ENCODE measurements around the gene SEPTIN7. TPM values are rescaled to one million over a fixed set of nuclear protein-coding genes. Genes with fewer than 3 reads are reported as not detected.

The SEPTIN7 gene
- total RNA-seq, 4 donors from 2014 or later = 92.1 to 145 (median 114) TPM

- ATAC-seq (peak in 1 of 2 donors; percentile 30), DNase-seq (no peak)
- intact Hi-C loops (cut with DNase I; ENCODE audit: low total_unique reads) (no loop called here), in situ Hi-C loops (cut with MboI; ENCODE audit: low sequenced_read_pairs in 4 of 4) (no loop called here)
- Histone ChIP-seq H3K4me3 (no peak overlapping the region), H3K36me3 (no peaks in the 10 kb centered on the region), H3K27ac (peak overlapping the region in 2 of 4 donors; percentile 41 to 54), H3K9me3 (no peaks in the 10 kb centered on the region), H3K4me1 (peaks cover 0 to 13% of the 10 kb centered on the region in 2 donors), H3K27me3 (no peaks in the 10 kb centered on the region)
- TF ChIP-seq POLR2A (IDR thresholded peaks at IDR 0.05) = no peak
- TF ChIP-seq CTCF (IDR thresholded peaks at IDR 0.05 in 4 of 5, conservative IDR thresholded peaks at IDR 0.05 in 1 of 5) = no peak
These were observed 7.9 kb upstream of the SEPTIN7 start for GRCh38 chr7:35792873-35793489.

GRCh38 chr7:35797311-35797710 lies 3.5 kb upstream of the SEPTIN7 start:
- no peak for ATAC-seq
- Histone ChIP-seq H3K36me3 (no peaks in the 10 kb centered on the region), H3K4me1 (peaks cover 4 to 16% of the 10 kb centered on the region in 2 donors)

GRCh38 chr7:35799846-35800717 lies 775 bp upstream of the SEPTIN7 start:
- DNase-seq = peak; percentile 72 to 79
- Histone ChIP-seq H3K9me3 (no peaks in the 10 kb centered on the region), H3K27me3 (no peaks in the 10 kb centered on the region), H3K4me1 (peaks cover 19 to 23% of the 10 kb centered on the region in 2 donors), H3K36me3 (no peaks in the 10 kb centered on the region), H3K4me3 (peak overlapping the region; percentile 86 to 96 (median 90)), H3K27ac (peak overlapping the region; percentile 92 to 96 (median 94))
- intact Hi-C loops (cut with DNase I; ENCODE audit: low total_unique reads) (loop anchor here (2.0 to 10.0 kb wide), 5 partner anchors 43 to 589 kb away; partner anchors contain the start of gene ANLN), in situ Hi-C loops (cut with MboI; ENCODE audit: low sequenced_read_pairs in 4 of 4) (loop anchor here in 1 of 4 donors (25.0 kb wide), 1 partner anchor 88 kb away; no protein-coding TSS in a partner anchor)
- no peak for TF ChIP-seq POLR2A (IDR thresholded peaks at IDR 0.05)
- TF ChIP-seq CTCF (IDR thresholded peaks at IDR 0.05 in 4 of 5, conservative IDR thresholded peaks at IDR 0.05 in 1 of 5) = no peak
- ATAC-seq = peak; percentile 71 to 73

More at GRCh38 chr7:35797311-35797710, 3.5 kb upstream of the SEPTIN7 start:
- no peaks in the 10 kb centered on the region for H3K9me3 ChIP-seq
- TF ChIP-seq POLR2A (IDR thresholded peaks at IDR 0.05) (no peak), CTCF (IDR thresholded peaks at IDR 0.05 in 4 of 5, conservative IDR thresholded peaks at IDR 0.05 in 1 of 5) (no peak)
- H3K4me3 ChIP-seq = no peak overlapping the region
- intact Hi-C loops (cut with DNase I; ENCODE audit: low total_unique reads) = no loop called here
- H3K27me3 ChIP-seq = no peaks in the 10 kb centered on the region
- H3K27ac ChIP-seq = no peak overlapping the region
- in situ Hi-C loops (cut with MboI; ENCODE audit: low sequenced_read_pairs in 4 of 4) = no loop called here
- DNase-seq = no peak

GRCh38 chr7:35801392-35802101 lies 690 bp downstream of the SEPTIN7 start:
- TF ChIP-seq POLR2A (IDR thresholded peaks at IDR 0.05) (no peak), CTCF (IDR thresholded peaks at IDR 0.05 in 4 of 5, conservative IDR thresholded peaks at IDR 0.05 in 1 of 5) (peak in 3 of 5 experiments; percentile 34 to 66 (median 64))
- Histone ChIP-seq H3K36me3 (no peaks in the 10 kb centered on the region), H3K27me3 (no peaks in the 10 kb centered on the region), H3K9me3 (no peaks in the 10 kb centered on the region), H3K4me1 (peaks cover 23 to 28% of the 10 kb centered on the region in 2 donors), H3K27ac (peak overlapping the region; percentile 92 to 96 (median 94)), H3K4me3 (peak overlapping the region; percentile 86 to 96 (median 90))
- DNase-seq (peak; percentile 25 to 41), ATAC-seq (peak; percentile 39 to 53)
- in situ Hi-C loops (cut with MboI; ENCODE audit: low sequenced_read_pairs in 4 of 4) = loop anchor here in 1 of 4 donors (25.0 kb wide), 1 partner anchor 89 kb away; no protein-coding TSS in a partner anchor
- intact Hi-C loops (cut with DNase I; ENCODE audit: low total_unique reads) = loop anchor here (1.0 to 10.0 kb wide), 6 partner anchors 44 to 587 kb away; partner anchors contain the start of genes ANLN and HERPUD2

Measured in gastrocnemius medialis (tissue), 4 donors.